ENCODE results near the gene CDC23.

DNA sequence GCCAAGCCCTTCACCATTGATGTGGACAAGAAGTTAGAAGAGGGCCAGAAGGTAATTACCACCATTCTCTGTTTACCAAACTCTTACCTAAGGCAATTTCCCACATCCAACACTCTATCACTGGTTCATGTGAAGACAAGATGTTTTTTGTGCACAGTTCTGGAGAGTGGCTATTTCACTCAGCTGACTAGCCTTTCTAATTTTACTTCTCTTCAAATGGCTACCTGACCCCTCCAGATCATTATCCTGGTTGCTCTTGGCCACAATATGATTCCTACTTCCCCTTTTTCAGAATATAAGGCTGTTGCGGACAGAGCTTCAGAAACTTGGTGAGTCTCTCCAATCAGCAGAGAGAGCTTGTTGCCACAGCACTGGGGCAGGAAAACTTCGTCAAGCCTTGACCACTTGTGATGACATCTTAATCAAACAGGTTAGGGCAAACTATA is 27.1 kb downstream of the CDC23 start:
- TF ChIP-seq ZNF660 (tag by site-specific recombination; IDR thresholded peaks at IDR 0.05) (no peak), ZNF544 (tag by site-specific recombination; IDR thresholded peaks at IDR 0.05) (no peak), CTCF (tag by site-specific recombination; IDR thresholded peaks at IDR 0.05) (no peak), ZNF76 (tag by site-specific recombination; IDR thresholded peaks at IDR 0.05; ENCODE audit: borderline replicate concordance, low read depth) (no peak), YY1 (tag by site-specific recombination; IDR thresholded peaks at IDR 0.05) (no peak)
- TF ChIP-seq, protein P1, sequence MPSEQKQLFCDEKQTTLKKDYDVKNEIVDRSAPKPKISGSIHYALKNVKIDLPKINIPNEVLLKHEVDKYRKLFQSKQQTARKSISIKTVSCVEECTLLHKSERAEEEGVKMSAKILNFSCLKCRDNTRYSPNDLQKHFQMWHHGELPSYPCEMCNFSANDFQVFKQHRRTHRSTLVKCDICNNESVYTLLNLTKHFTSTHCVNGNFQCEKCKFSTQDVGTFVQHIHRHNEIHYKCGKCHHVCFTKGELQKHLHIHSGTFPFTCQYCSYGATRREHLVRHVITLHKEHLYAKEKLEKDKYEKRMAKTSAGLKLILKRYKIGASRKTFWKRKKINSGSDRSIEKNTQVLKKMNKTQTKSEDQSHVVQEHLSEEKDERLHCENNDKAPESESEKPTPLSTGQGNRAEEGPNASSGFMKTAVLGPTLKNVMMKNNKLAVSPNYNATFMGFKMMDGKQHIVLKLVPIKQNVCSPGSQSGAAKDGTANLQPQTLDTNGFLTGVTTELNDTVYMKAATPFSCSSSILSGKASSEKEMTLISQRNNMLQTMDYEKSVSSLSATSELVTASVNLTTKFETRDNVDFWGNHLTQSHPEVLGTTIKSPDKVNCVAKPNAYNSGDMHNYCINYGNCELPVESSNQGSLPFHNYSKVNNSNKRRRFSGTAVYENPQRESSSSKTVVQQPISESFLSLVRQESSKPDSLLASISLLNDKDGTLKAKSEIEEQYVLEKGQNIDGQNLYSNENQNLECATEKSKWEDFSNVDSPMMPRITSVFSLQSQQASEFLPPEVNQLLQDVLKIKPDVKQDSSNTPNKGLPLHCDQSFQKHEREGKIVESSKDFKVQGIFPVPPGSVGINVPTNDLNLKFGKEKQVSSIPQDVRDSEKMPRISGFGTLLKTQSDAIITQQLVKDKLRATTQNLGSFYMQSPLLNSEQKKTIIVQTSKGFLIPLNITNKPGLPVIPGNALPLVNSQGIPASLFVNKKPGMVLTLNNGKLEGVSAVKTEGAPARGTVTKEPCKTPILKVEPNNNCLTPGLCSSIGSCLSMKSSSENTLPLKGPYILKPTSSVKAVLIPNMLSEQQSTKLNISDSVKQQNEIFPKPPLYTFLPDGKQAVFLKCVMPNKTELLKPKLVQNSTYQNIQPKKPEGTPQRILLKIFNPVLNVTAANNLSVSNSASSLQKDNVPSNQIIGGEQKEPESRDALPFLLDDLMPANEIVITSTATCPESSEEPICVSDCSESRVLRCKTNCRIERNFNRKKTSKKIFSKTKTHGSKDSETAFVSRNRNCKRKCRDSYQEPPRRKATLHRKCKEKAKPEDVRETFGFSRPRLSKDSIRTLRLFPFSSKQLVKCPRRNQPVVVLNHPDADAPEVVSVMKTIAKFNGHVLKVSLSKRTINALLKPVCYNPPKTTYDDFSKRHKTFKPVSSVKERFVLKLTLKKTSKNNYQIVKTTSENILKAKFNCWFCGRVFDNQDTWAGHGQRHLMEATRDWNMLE (tag by site-specific recombination; conservative IDR thresholded peaks at IDR 0.05; ENCODE audit: low read depth): no peak
- TF ChIP-seq, protein P2, sequence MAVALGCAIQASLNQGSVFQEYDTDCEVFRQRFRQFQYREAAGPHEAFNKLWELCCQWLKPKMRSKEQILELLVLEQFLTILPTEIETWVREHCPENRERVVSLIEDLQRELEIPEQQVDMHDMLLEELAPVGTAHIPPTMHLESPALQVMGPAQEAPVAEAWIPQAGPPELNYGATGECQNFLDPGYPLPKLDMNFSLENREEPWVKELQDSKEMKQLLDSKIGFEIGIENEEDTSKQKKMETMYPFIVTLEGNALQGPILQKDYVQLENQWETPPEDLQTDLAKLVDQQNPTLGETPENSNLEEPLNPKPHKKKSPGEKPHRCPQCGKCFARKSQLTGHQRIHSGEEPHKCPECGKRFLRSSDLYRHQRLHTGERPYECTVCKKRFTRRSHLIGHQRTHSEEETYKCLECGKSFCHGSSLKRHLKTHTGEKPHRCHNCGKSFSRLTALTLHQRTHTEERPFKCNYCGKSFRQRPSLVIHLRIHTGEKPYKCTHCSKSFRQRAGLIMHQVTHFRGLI (tag by site-specific recombination; IDR thresholded peaks at IDR 0.05): no peak

All from HEK293 (cell line).